ENCODE measurements around the gene RAB10. TPM values are rescaled to one million over a fixed set of nuclear protein-coding genes. Genes with fewer than 3 reads are reported as not detected.

The RAB10 gene
- total and polyA plus RNA-seq, 2 experiments from 2014 or later = 86.7 to 151 TPM

GRCh38 chr2:26144953-26145680, 111.2 kb downstream of the RAB10 start:
- Histone ChIP-seq H3K79me2 (ENCODE audit: insufficient read depth) (no peaks in the 10 kb centered on the region), H3K9me3 (ENCODE audit: low read depth) (no peaks in the 10 kb centered on the region), H4K20me1 (ENCODE audit: insufficient read depth) (no peaks in the 10 kb centered on the region), H3K27me3 (replicated peaks; ENCODE audit: insufficient read depth) (no peaks in the 10 kb centered on the region), H3F3A (ENCODE audit: insufficient read depth) (no peaks in the 10 kb centered on the region), H3K9ac (peak overlapping the region; percentile 39; the same call in 1 of the 2 replicates), H2AFZ (peak overlapping the region; percentile 73), H3K4me3 (peak overlapping the region; percentile 44), H3K9me2 (ENCODE audit: insufficient read depth) (no peaks in the 10 kb centered on the region), H3K4me1 (ENCODE audit: insufficient read depth) (no peaks in the 10 kb centered on the region), H3K36me3 (ENCODE audit: low read depth) (no peaks in the 10 kb centered on the region), H3K27ac (no peak overlapping the region), H3K4me2 (ENCODE audit: unreplicated experiment) (peak overlapping the region; percentile 64)
- 13 to 14% methylated on average over 11 of the region's 11 CpGs for WGBS, 2 experiments (ENCODE audit: low coverage in 1 of 2, low lambda C conversion rate in 2 of 2, missing lambda C conversion rate in 2 of 2)
- TF ChIP-seq EZH2 (IDR thresholded peaks at IDR 0.05; ENCODE audit: insufficient read depth, poor library complexity, severe bottlenecking) (no peak), EZH2phosphoT487 (IDR thresholded peaks at IDR 0.05; ENCODE audit: insufficient read depth, low read depth) (no peak)
- in situ Hi-C loops (cut with MboI) = loop anchor here (5.0 kb wide), 1 partner anchor 153 kb away; no protein-coding TSS in a partner anchor
- DNase-seq = peak; percentile 68

GRCh38 chr2:26148501-26148900, 114.6 kb downstream of the RAB10 start:
- no peaks in the 10 kb centered on the region for H3K27me3 ChIP-seq (replicated peaks; ENCODE audit: insufficient read depth)
- H2AFZ ChIP-seq = no peak overlapping the region
- 47 to 50% methylated on average over 2 of the region's 2 CpGs for WGBS, 2 experiments (ENCODE audit: low coverage in 1 of 2, low lambda C conversion rate in 2 of 2, missing lambda C conversion rate in 2 of 2)
- no peaks in the 10 kb centered on the region for H3K9me2 ChIP-seq (ENCODE audit: insufficient read depth)
- no peaks in the 10 kb centered on the region for H3F3A ChIP-seq (ENCODE audit: insufficient read depth)
- no peak overlapping the region for H3K9ac ChIP-seq
- H3K27ac ChIP-seq = no peak overlapping the region
- no peak overlapping the region for H3K4me3 ChIP-seq
- no peaks in the 10 kb centered on the region for H3K36me3 ChIP-seq (ENCODE audit: low read depth)
- in situ Hi-C loops (cut with MboI) = loop anchor here (5.0 kb wide), 1 partner anchor 156 kb away; no protein-coding TSS in a partner anchor
- H3K4me2 ChIP-seq (ENCODE audit: unreplicated experiment) = no peak overlapping the region
- TF ChIP-seq EZH2 (IDR thresholded peaks at IDR 0.05; ENCODE audit: insufficient read depth, poor library complexity, severe bottlenecking) = no peak
- TF ChIP-seq EZH2phosphoT487 (IDR thresholded peaks at IDR 0.05; ENCODE audit: insufficient read depth, low read depth) = no peak
- H3K79me2 ChIP-seq (ENCODE audit: insufficient read depth) = no peaks in the 10 kb centered on the region
- no peaks in the 10 kb centered on the region for H3K9me3 ChIP-seq (ENCODE audit: low read depth)
- H3K4me1 ChIP-seq (ENCODE audit: insufficient read depth) = no peaks in the 10 kb centered on the region
- DNase-seq = peak; percentile 41
- no peaks in the 10 kb centered on the region for H4K20me1 ChIP-seq (ENCODE audit: insufficient read depth)

GRCh38 chr2:26150243-26150642, 116.4 kb downstream of the RAB10 start:
- Histone ChIP-seq H2AFZ (no peak overlapping the region), H3K9ac (no peak overlapping the region), H3K27me3 (replicated peaks; ENCODE audit: insufficient read depth) (no peaks in the 10 kb centered on the region), H3K27ac (no peak overlapping the region), H3K4me3 (no peak overlapping the region), H3K9me2 (ENCODE audit: insufficient read depth) (no peaks in the 10 kb centered on the region), H3K36me3 (ENCODE audit: low read depth) (no peaks in the 10 kb centered on the region), H3K4me1 (ENCODE audit: insufficient read depth) (no peaks in the 10 kb centered on the region), H3K9me3 (ENCODE audit: low read depth) (no peaks in the 10 kb centered on the region), H3K4me2 (ENCODE audit: unreplicated experiment) (no peak overlapping the region), H4K20me1 (ENCODE audit: insufficient read depth) (no peaks in the 10 kb centered on the region), H3K79me2 (ENCODE audit: insufficient read depth) (no peaks in the 10 kb centered on the region), H3F3A (ENCODE audit: insufficient read depth) (no peaks in the 10 kb centered on the region)
- 87 to 89% methylated on average over 12 of the region's 12 CpGs for WGBS, 2 experiments (ENCODE audit: low coverage in 1 of 2, low lambda C conversion rate in 2 of 2, missing lambda C conversion rate in 2 of 2)
- DNase-seq = no peak
- in situ Hi-C loops (cut with MboI) = no loop called here
- TF ChIP-seq EZH2 (IDR thresholded peaks at IDR 0.05; ENCODE audit: insufficient read depth, poor library complexity, severe bottlenecking) = no peak
- TF ChIP-seq EZH2phosphoT487 (IDR thresholded peaks at IDR 0.05; ENCODE audit: insufficient read depth, low read depth) = no peak

- TF ChIP-seq EZH2phosphoT487 (IDR thresholded peaks at IDR 0.05; ENCODE audit: insufficient read depth, low read depth) = no peak
- no peak for TF ChIP-seq EZH2 (IDR thresholded peaks at IDR 0.05; ENCODE audit: insufficient read depth, poor library complexity, severe bottlenecking)
- H2AFZ ChIP-seq = no peak overlapping the region
- no peaks in the 10 kb centered on the region for H3K9me2 ChIP-seq (ENCODE audit: insufficient read depth)
- H3K4me2 ChIP-seq (ENCODE audit: unreplicated experiment) = no peak overlapping the region
- no peaks in the 10 kb centered on the region for H3K9me3 ChIP-seq (ENCODE audit: low read depth)
- H3K27me3 ChIP-seq (replicated peaks; ENCODE audit: insufficient read depth) = no peaks in the 10 kb centered on the region
- H3F3A ChIP-seq (ENCODE audit: insufficient read depth) = no peaks in the 10 kb centered on the region
- 88% methylated on average over 5 of the region's 5 CpGs for WGBS, 2 experiments (ENCODE audit: low coverage in 1 of 2, low lambda C conversion rate in 2 of 2, missing lambda C conversion rate in 2 of 2)
- H3K36me3 ChIP-seq (ENCODE audit: low read depth) = no peaks in the 10 kb centered on the region
- no peaks in the 10 kb centered on the region for H3K79me2 ChIP-seq (ENCODE audit: insufficient read depth)
- DNase-seq = no peak
- no peak overlapping the region for H3K4me3 ChIP-seq
- in situ Hi-C loops (cut with MboI) = no loop called here
- H4K20me1 ChIP-seq (ENCODE audit: insufficient read depth) = no peaks in the 10 kb centered on the region
- H3K9ac ChIP-seq = no peak overlapping the region
- H3K27ac ChIP-seq = no peak overlapping the region
- H3K4me1 ChIP-seq (ENCODE audit: insufficient read depth) = no peaks in the 10 kb centered on the region
Observed at GRCh38 chr2:26157580-26157979, 123.7 kb downstream of the RAB10 start.
